ENCODE results near the gene SCGB2A2.

- TF ChIP-seq CTCF (tag by site-specific recombination; IDR thresholded peaks at IDR 0.05) (no peak), ZNF692 (tag by site-specific recombination; IDR thresholded peaks at IDR 0.05) (no peak), KLF1 (tag by site-specific recombination; IDR thresholded peaks at IDR 0.05) (no peak), PATZ1 (tag by site-specific recombination; IDR thresholded peaks at IDR 0.05) (no peak), ZNF148 (tag by site-specific recombination; IDR thresholded peaks at IDR 0.05; ENCODE audit: borderline replicate concordance) (no peak), AEBP2 (tag by site-specific recombination; IDR thresholded peaks at IDR 0.05; ENCODE audit: borderline replicate concordance) (no peak), HOXC10 (CRISPR knock-in tag; IDR thresholded peaks at IDR 0.05) (no peak), ZFP69B (tag by site-specific recombination; IDR thresholded peaks at IDR 0.05) (no peak), ZNF37A (tag by site-specific recombination; IDR thresholded peaks at IDR 0.05) (no peak), KLF16 (tag by site-specific recombination; IDR thresholded peaks at IDR 0.05) (no peak)
These were observed 9.6 kb upstream of the SCGB2A2 start for GRCh38 chr11:62260261-62260953.
